Activated naive CD8-positive, alpha-beta T cell treated with anti-CD3 and anti-CD28 coated beads, Interleukin-2, amount 10 ng/mL, durations not matched to agents 7 days and 5 days (primary cell): ENCODE measurements around the gene APCDD1L. TPM values are rescaled to one million over a fixed set of nuclear protein-coding genes. Genes with fewer than 3 reads are reported as not detected.
"Not testable (repeated sequence)": the region's sequence is repeated elsewhere in the genome, so short reads cannot be mapped to it uniquely, and the experiment has no call there.

Source experiments
- ATAC-seq: fragments of 150-1000 bp; cut with Tn5 transposase; one replicate; pipeline ENCODE4 v1.10.0; 2021; ENCODE audit warnings: low read depth, moderate library complexity
- POLR2A ChIA-PET: fragments of 350-600 bp; sonication (Branson Sonifier 250); formaldehyde crosslinking; loops from one replicate; lab custom pipeline; 2021; ENCODE audit warnings: antibody characterized with exemption; lab: Charles Lee
- DNase-seq: peaks from one replicate; pipeline ENCODE4 v3.0.0; 2021
- H3K27ac Mint-ChIP-seq: one replicate; pipeline ENCODE4 v1.8.0; 2022; ENCODE audit warnings: mild to moderate bottlenecking, mixed read lengths
- H3K27me3 Mint-ChIP-seq: one replicate; pipeline ENCODE4 v1.8.0; 2022; ENCODE audit warnings: mild to moderate bottlenecking, moderate library complexity, mixed read lengths
- H3K36me3 Mint-ChIP-seq: one replicate; pipeline ENCODE4 v1.8.0; 2021; ENCODE audit warnings: mild to moderate bottlenecking, mixed read lengths
- H3K4me1 Mint-ChIP-seq: one replicate; pipeline ENCODE4 v1.8.0; 2021; ENCODE audit warnings: mixed read lengths
- H3K4me3 Mint-ChIP-seq: one replicate; pipeline ENCODE4 v1.8.0; 2022; ENCODE audit warnings: mild to moderate bottlenecking, moderate library complexity, mixed read lengths
- H3K9me3 Mint-ChIP-seq: one replicate; pipeline ENCODE4 v1.8.0; 2021; ENCODE audit warnings: mixed read lengths
- total RNA-seq, 2 experiments: library from RNA; stranded (reverse); gene quantifications; one replicate each; pipeline ENCODE4 v1.2.3, GENCODE V29; 2021

APCDD1L gene
- total RNA-seq, 2 experiments from 2014 or later: not detected

- peaks cover 25% of the 10 kb centered on the region for H3K27me3 Mint-ChIP-seq
- no peaks in the 10 kb centered on the region for H3K36me3 Mint-ChIP-seq
- H3K27ac Mint-ChIP-seq: no peak overlapping the region
- no peaks in the 10 kb centered on the region for H3K9me3 Mint-ChIP-seq
- no peak overlapping the region for H3K4me3 Mint-ChIP-seq
- H3K4me1 Mint-ChIP-seq: no peaks in the 10 kb centered on the region
- DNase-seq: no peak
- POLR2A ChIA-PET: no interaction called here
- ATAC-seq: no peak
Observed at GRCh38 chr20:58549231-58550209, 34.3 kb upstream of the APCDD1L start.

GRCh38 chr20:58547623-58548475 lies 32.6 kb upstream of the APCDD1L start:
- no peaks in the 10 kb centered on the region for H3K36me3 Mint-ChIP-seq
- DNase-seq (no peak), ATAC-seq (no peak)
- H3K27ac Mint-ChIP-seq: no peak overlapping the region
- no peaks in the 10 kb centered on the region for H3K9me3 Mint-ChIP-seq
- no peak overlapping the region for H3K4me3 Mint-ChIP-seq
- H3K27me3 Mint-ChIP-seq: peaks cover 21% of the 10 kb centered on the region
- POLR2A ChIA-PET: no interaction called here
- no peaks in the 10 kb centered on the region for H3K4me1 Mint-ChIP-seq

GRCh38 chr20:58546756-58547622 lies 31.8 kb upstream of the APCDD1L start:
- no peak overlapping the region for H3K27ac Mint-ChIP-seq
- no peak for ATAC-seq
- H3K27me3 Mint-ChIP-seq: peaks cover 18% of the 10 kb centered on the region
- POLR2A ChIA-PET: no interaction called here
- H3K4me1 Mint-ChIP-seq: no peaks in the 10 kb centered on the region
- H3K4me3 Mint-ChIP-seq: no peak overlapping the region
- H3K9me3 Mint-ChIP-seq: no peaks in the 10 kb centered on the region
- no peak for DNase-seq
- H3K36me3 Mint-ChIP-seq: no peaks in the 10 kb centered on the region

GRCh38 chr20:58546416-58546711 lies 31.2 kb upstream of the APCDD1L start:
- POLR2A ChIA-PET: no interaction called here
- Mint-ChIP-seq H3K27ac (no peak overlapping the region), H3K27me3 (peaks cover 13% of the 10 kb centered on the region), H3K4me3 (no peak overlapping the region), H3K36me3 (no peaks in the 10 kb centered on the region), H3K9me3 (no peaks in the 10 kb centered on the region), H3K4me1 (no peaks in the 10 kb centered on the region)
- DNase-seq (no peak), ATAC-seq (no peak)

GRCh38 chr20:58545565-58546415 lies 30.6 kb upstream of the APCDD1L start:
- no peaks in the 10 kb centered on the region for H3K4me1 Mint-ChIP-seq
- ATAC-seq (no peak), DNase-seq (no peak)
- H3K4me3 Mint-ChIP-seq: no peak overlapping the region
- no peaks in the 10 kb centered on the region for H3K9me3 Mint-ChIP-seq
- H3K27me3 Mint-ChIP-seq: peaks cover 13% of the 10 kb centered on the region
- no peak overlapping the region for H3K27ac Mint-ChIP-seq
- no peaks in the 10 kb centered on the region for H3K36me3 Mint-ChIP-seq
- POLR2A ChIA-PET: no interaction called here

- no peak overlapping the region for H3K4me3 Mint-ChIP-seq
- H3K4me1 Mint-ChIP-seq: no peaks in the 10 kb centered on the region
Observed at GRCh38 chr20:58544891-58545290, 29.7 kb upstream of the APCDD1L start.

GRCh38 chr20:58544286-58544685 lies 29.1 kb upstream of the APCDD1L start:
- Mint-ChIP-seq H3K27me3 (peaks cover 12% of the 10 kb centered on the region), H3K9me3 (no peaks in the 10 kb centered on the region), H3K4me3 (no peak overlapping the region), H3K4me1 (no peaks in the 10 kb centered on the region), H3K27ac (no peak overlapping the region), H3K36me3 (no peaks in the 10 kb centered on the region)
- no peak for DNase-seq
- POLR2A ChIA-PET: no interaction called here
- no peak for ATAC-seq

More at GRCh38 chr20:58544891-58545290, 29.7 kb upstream of the APCDD1L start:
- H3K36me3 Mint-ChIP-seq: no peaks in the 10 kb centered on the region
- H3K27ac Mint-ChIP-seq: no peak overlapping the region
- POLR2A ChIA-PET: no interaction called here
- H3K9me3 Mint-ChIP-seq: no peaks in the 10 kb centered on the region
- DNase-seq: no peak
- peaks cover 13% of the 10 kb centered on the region for H3K27me3 Mint-ChIP-seq
- ATAC-seq: no peak

GRCh38 chr20:58543274-58543673 lies 28.1 kb upstream of the APCDD1L start:
- Mint-ChIP-seq H3K9me3 (no peaks in the 10 kb centered on the region), H3K36me3 (no peaks in the 10 kb centered on the region), H3K27me3 (peaks cover 10% of the 10 kb centered on the region), H3K4me3 (no peak overlapping the region), H3K27ac (no peak overlapping the region), H3K4me1 (no peaks in the 10 kb centered on the region)
- no peak for ATAC-seq
- DNase-seq: no peak
- POLR2A ChIA-PET: no interaction called here

- H3K4me1 Mint-ChIP-seq: no peaks in the 10 kb centered on the region
- DNase-seq: no peak
- POLR2A ChIA-PET: no interaction called here
- no peaks in the 10 kb centered on the region for H3K36me3 Mint-ChIP-seq
- H3K4me3 Mint-ChIP-seq: no peak overlapping the region
- ATAC-seq: no peak
- H3K27me3 Mint-ChIP-seq: peaks cover 6% of the 10 kb centered on the region
- no peak overlapping the region for H3K27ac Mint-ChIP-seq
- H3K9me3 Mint-ChIP-seq: peaks cover 1% of the 10 kb centered on the region
Observed at GRCh38 chr20:58542411-58543095, 27.4 kb upstream of the APCDD1L start.

GRCh38 chr20:58542034-58542410 lies 26.8 kb upstream of the APCDD1L start:
- H3K36me3 Mint-ChIP-seq, H3K4me3 Mint-ChIP-seq, H3K9me3 Mint-ChIP-seq, DNase-seq, POLR2A ChIA-PET, H3K27me3 Mint-ChIP-seq, ATAC-seq, H3K4me1 Mint-ChIP-seq, H3K27ac Mint-ChIP-seq: not testable (repeated sequence)

GRCh38 chr20:58538752-58539151 lies 23.6 kb upstream of the APCDD1L start:
- H3K4me1 Mint-ChIP-seq: no peaks in the 10 kb centered on the region
- H3K27ac Mint-ChIP-seq: no peak overlapping the region
- H3K9me3 Mint-ChIP-seq: peaks cover 4% of the 10 kb centered on the region
- no peak for ATAC-seq
- H3K4me3 Mint-ChIP-seq: no peak overlapping the region
- H3K27me3 Mint-ChIP-seq: no peaks in the 10 kb centered on the region
- no peak for DNase-seq
- POLR2A ChIA-PET: no interaction called here
- no peaks in the 10 kb centered on the region for H3K36me3 Mint-ChIP-seq

- Mint-ChIP-seq H3K27ac (no peak overlapping the region), H3K4me1 (no peaks in the 10 kb centered on the region), H3K9me3 (peaks cover 7% of the 10 kb centered on the region), H3K27me3 (no peaks in the 10 kb centered on the region), H3K36me3 (no peaks in the 10 kb centered on the region), H3K4me3 (no peak overlapping the region)
- DNase-seq (no peak), ATAC-seq (no peak)
- POLR2A ChIA-PET: no interaction called here
Observed at GRCh38 chr20:58537831-58538230, 22.6 kb upstream of the APCDD1L start.
